Measurements from ENCODE around the gene ITIH1.

ITIH1 gene

GRCh38 chr3:52829482-52829881, 52.1 kb downstream of the ITIH1 start:
- H3K4me3 ChIP-seq (ENCODE audit: low read depth, low read length), result no peak overlapping the region
- TF ChIP-seq CTCF (IDR thresholded peaks at IDR 0.05; ENCODE audit: borderline replicate concordance, insufficient read depth, low read depth, low read length), result no peak

GRCh38 chr3:52829906-52830463, 52.6 kb downstream of the ITIH1 start:
- no peak for TF ChIP-seq CTCF (IDR thresholded peaks at IDR 0.05; ENCODE audit: borderline replicate concordance, insufficient read depth, low read depth, low read length)
- no peak overlapping the region for H3K4me3 ChIP-seq (ENCODE audit: low read depth, low read length)

GRCh38 chr3:52830535-52831258, 53.3 kb downstream of the ITIH1 start, which contains the start of gene ITIH4:
Gene ITIH4 (minus strand): TSS chr3:52830672. CDS start chr3:52830642, 30 bp downstream.
- H3K4me3 ChIP-seq (ENCODE audit: low read depth, low read length), result no peak within 1 kb of the TSS
- TF ChIP-seq CTCF (IDR thresholded peaks at IDR 0.05; ENCODE audit: borderline replicate concordance, insufficient read depth, low read depth, low read length), result no peak

- no peak overlapping the region for H3K4me3 ChIP-seq (ENCODE audit: low read depth, low read length)
- TF ChIP-seq CTCF (IDR thresholded peaks at IDR 0.05; ENCODE audit: borderline replicate concordance, insufficient read depth, low read depth, low read length), result no peak
These were observed 54.3 kb downstream of the ITIH1 start for GRCh38 chr3:52831500-52832301.

GRCh38 chr3:52833202-52833601, 55.8 kb downstream of the ITIH1 start:
- no peak overlapping the region for H3K4me3 ChIP-seq (ENCODE audit: low read depth, low read length)
- TF ChIP-seq CTCF (IDR thresholded peaks at IDR 0.05; ENCODE audit: borderline replicate concordance, insufficient read depth, low read depth, low read length), result no peak

- no peak for TF ChIP-seq CTCF (IDR thresholded peaks at IDR 0.05; ENCODE audit: borderline replicate concordance, insufficient read depth, low read depth, low read length)
- H3K4me3 ChIP-seq (ENCODE audit: low read depth, low read length), result no peak within 1 kb of the TSS
These were observed 57.6 kb downstream of the ITIH1 start, which contains the start of gene MUSTN1 for GRCh38 chr3:52834871-52835501. Gene MUSTN1 (minus strand): TSS chr3:52835019. CDS start chr3:52834948, 71 bp downstream.
